ENCODE results near the gene LRMDA.
A peak's percentile ranks its signal among the peaks of the same experiment; 100 is the strongest.
"Not testable (repeated sequence)": the region's sequence is repeated elsewhere in the genome, so short reads cannot be mapped to it uniquely, and the experiment has no call there.

Gene LRMDA

GRCh38 chr10:76055466-76055865, 624.0 kb downstream of the LRMDA start:
- H3K27ac ChIP-seq: no peak overlapping the region
- TF ChIP-seq CTCF (conservative IDR thresholded peaks at IDR 0.05): no peak

GRCh38 chr10:76055963-76056362, 624.5 kb downstream of the LRMDA start:
- no peak overlapping the region for H3K27ac ChIP-seq
- TF ChIP-seq CTCF (conservative IDR thresholded peaks at IDR 0.05): no peak

GRCh38 chr10:76060993-76061392, 629.6 kb downstream of the LRMDA start:
- not testable (repeated sequence) for H3K27ac ChIP-seq

GRCh38 chr10:76066457-76066856, 635.0 kb downstream of the LRMDA start:
- H3K27ac ChIP-seq: no peak overlapping the region
- no peak for TF ChIP-seq CTCF (conservative IDR thresholded peaks at IDR 0.05)

- no peak for TF ChIP-seq CTCF (conservative IDR thresholded peaks at IDR 0.05)
- H3K27ac ChIP-seq: no peak overlapping the region
Observed at GRCh38 chr10:76067447-76067846, 636.0 kb downstream of the LRMDA start.

GRCh38 chr10:76068856-76069255, 637.4 kb downstream of the LRMDA start:
- H3K27ac ChIP-seq: no peak overlapping the region
- TF ChIP-seq CTCF (conservative IDR thresholded peaks at IDR 0.05): no peak

GRCh38 chr10:76070916-76071315, 639.5 kb downstream of the LRMDA start:
- H3K27ac ChIP-seq: no peak overlapping the region
- no peak for TF ChIP-seq CTCF (conservative IDR thresholded peaks at IDR 0.05)

- H3K27ac ChIP-seq: peak overlapping the region; percentile 11; the same call in 1 of the 2 replicates
- no peak for TF ChIP-seq CTCF (conservative IDR thresholded peaks at IDR 0.05)
Observed at GRCh38 chr10:76071653-76072365, 640.4 kb downstream of the LRMDA start.

Measured in VCaP (cell line).